NCI-H2107 treated with DMSO at 0.1 percent for 48 hours (cell line): ENCODE data around the gene BFSP1.

ENCODE experiments used
- DNase-seq: peaks from one replicate; lab custom pipeline; 2025; ENCODE audit not compliant: unreplicated experiment; lab: John Stamatoyannopoulos, UW

Gene BFSP1

DNA sequence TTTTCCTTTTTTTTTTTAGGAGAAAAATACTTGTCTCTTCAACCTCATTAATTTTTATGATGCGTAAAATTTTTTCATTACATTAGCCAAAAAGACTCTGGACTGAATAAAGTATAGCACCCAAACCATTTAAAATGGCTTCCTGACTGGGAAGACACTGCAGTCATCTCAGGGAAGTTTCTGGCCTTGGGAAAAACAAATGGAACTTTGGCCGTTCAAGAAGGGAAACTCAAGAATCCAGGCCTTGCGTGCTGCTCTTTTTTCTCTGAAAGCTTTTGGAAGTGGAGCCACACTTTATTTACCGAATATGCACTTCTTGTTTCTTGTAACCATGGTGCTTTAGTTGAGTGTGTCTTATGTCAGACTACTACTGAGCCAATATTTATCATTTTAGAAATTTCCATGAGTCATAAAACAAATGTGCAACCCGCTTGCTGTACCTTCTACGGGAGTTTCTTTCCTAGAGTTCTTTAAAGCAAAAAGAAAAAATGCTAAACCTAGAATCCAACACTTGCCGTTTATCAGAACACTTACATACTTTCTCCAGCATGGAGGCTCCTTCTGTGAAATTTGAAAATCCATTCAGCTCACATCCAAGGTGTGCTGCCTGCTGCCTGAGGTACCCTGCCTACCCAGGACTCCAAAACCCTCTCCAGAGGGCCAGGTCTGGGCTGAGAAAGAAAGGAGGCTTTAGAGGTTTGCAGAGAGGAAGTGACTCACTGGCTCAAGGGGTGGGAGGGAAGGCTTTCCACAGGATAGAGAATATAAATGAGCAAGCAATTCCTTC lies 27.2 kb upstream of the BFSP1 start:
- no peak for DNase-seq

DNA sequence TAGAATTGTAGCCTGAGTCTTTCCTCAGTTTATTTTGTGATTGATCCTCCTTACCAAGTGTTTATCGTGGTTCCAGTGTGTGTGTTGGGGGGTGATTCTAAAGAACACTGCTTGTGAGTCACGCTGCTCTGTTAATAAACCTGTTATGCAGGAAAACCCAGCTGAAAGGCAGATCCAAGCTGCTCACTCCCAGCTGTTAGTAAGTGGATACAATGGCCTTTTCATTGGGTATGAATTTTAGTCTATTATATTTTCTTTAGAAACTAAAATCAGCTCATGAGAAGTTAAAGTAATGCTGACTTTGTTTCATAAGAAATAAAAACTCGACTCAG lies 26.5 kb upstream of the BFSP1 start:
- no peak for DNase-seq

DNA sequence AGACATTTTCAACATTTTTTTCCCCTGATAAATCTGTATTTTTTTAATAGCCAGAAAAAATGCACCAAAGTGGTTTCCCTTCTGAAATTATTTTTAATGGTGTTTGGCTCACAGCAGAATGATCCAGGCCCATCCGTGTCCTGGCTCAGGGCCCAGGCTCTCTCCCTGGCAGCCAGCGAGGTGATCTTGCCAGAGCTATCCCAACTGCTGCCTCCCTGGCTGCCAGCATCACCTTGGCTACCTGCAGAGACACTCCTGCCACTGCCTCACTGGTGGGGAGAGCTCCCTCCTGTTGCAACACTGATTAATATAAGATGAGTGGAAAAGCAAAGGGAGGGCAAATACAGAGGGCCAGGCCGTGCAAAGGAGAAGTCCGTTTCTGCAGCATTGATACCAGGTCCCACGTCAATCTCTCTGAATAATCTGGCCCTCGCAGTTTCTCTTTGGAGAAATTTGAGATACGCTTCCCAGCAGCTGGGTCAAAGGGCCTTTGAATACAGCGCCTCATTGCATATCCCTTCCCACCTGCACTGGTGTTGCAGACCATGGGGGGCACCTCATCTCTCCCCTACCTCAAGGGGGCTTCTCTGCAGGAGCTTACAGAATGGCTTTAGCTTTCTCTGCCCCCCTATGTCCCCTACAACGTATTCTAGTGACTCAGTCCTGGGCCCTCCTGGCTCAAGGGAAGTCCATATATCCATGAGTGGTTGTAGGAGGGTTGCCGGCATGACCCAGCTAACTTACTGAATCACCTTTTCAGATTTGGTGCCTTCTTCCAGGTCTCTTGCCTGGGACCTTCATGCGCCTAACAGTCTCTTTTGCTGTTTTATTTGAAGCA lies 25.9 kb upstream of the BFSP1 start:
- DNase-seq: peak; percentile 13

DNA sequence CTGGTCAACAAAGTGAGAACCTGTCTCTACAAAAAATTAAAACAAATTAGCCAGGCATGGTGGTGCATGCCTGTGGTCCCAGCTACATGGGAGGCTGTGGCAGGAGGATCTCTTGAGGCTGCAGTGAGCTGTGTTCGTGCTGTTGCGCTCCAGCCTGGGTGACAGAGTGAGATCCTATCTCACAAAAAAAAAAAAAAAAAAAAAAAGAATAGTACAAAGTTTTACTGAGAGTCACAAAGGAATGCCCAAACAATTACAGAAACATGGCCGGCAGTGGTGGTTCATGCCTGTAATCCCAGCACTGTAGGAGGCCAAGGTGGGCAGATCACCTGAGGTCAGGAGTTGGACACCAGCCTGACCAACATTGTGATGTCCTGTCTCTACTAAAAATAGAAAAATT lies 23.9 kb upstream of the BFSP1 start:
- no peak for DNase-seq

DNA sequence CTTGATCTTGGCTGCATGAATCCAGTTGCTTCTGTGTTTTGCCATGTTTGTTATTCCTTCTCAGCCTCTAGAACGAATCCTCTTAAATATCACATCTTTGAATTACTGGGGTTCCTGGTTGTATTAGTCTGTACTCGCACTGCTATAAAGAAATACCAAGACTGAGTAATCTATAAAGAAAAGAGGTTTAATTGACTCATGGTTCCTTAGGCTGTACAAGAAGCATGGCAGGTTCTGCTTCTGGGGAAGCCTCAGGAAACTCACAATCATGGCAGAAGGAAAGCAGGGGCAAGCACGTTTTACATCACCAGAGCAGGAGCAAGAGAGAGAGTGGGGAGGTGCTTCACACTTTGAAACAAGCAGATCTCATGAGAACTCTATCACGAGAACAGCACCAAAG lies 18.0 kb upstream of the BFSP1 start:
- DNase-seq: no peak

DNA sequence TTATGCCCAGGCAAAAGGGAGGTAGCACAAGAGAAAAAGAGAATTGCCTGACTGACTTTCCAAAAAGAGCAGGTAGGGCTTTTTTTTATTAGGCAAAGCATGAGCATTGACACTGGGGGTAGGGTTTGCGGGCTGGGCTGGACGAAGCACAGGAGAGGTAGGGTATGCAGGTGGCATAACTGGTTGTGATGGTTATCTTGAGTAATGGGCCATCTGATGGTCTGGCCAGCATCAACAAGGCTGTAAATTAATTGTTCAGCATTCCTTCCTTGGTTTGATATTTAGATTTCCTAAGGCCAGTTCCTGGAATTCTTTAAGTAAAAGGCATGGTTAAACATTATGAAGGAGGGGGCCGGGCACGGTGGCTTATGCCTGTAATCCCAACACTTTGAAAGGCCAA lies 13.9 kb upstream of the BFSP1 start:
- DNase-seq: no peak

DNA sequence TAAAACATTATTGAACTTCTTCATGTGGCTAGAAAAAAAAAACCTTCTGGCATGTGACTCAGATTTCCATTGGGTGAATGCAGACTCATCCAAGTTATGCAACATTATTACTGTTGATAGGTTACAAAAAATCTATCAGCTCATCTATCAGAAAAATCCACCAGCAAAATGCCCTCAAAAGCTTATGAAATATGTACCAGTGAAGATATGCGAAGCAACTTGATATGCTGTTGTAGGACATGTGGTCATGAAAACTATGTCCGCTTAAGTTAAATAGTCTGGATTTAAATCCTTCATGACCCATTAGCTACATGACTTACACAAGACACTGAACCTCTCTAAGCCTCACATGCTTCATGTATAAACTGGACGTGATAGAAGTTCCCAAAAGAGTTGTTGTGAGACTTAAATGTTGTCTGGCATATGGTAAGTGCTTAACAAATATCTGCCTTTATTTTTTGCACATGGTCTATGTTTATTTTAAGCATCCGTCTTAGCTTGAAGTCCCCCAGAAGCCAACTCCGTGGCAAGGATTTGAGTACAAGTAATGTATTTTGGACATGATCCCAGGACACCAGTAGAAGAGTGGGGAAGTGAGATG lies 12.5 kb upstream of the BFSP1 start:
- no peak for DNase-seq

DNA sequence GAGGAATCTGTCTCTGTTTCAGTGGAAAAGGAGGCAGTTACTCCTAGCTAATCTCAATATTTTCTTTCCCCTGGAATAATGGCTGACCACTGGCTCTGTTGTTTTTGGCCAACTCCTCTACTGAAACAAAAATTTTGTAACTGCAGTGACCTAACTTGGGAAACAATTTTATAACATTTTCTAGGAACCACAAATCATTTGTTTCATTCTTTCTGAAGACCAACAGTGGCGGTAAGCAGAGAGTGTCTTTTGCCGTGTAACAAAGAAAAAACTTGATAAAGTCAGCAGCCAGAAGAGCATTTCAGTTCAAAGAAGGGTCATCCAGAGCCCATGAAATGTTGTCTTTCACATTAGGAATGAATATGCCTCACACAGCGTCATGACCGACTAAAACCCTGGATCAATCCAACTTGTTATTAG lies 11.8 kb upstream of the BFSP1 start:
- DNase-seq: no peak

DNA sequence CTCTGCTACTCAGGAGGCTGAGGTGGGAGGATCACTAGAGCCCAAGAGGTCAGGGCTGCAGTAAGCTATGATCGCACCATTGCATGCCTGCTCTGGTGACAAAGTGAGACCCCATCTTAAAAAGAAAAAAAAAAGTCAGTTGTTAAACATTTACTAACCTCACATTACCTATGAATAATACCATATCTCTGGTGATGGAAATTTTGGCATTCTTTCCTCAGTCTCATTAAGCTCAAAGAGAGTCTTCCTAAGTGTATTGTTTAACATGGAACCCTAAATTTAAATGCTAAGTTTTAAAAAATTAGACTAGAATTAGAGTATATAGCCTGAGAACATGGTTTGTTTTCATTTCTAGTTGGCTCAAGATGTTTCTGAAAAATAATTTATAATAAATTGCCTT lies 11.3 kb upstream of the BFSP1 start:
- DNase-seq: no peak

DNA sequence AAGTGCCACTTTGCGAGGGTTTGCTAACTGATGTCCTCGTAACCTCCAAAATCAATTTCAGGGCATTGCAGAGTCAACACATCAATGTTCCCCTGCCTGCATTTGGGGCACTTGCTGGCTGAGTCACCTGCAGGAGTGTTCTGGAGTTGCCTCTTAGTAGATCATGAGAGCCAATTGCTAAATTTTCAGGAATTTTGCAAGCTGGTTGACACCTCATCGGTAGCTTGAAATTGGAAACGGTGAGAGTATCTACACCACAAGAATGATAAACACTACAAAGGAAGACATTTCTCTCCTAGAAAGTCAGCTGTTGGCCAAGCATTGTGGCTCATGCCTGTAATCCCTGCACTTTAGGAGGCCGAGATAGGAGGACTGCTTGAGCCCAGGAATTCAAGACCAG lies 10.8 kb upstream of the BFSP1 start:
- no peak for DNase-seq

DNA sequence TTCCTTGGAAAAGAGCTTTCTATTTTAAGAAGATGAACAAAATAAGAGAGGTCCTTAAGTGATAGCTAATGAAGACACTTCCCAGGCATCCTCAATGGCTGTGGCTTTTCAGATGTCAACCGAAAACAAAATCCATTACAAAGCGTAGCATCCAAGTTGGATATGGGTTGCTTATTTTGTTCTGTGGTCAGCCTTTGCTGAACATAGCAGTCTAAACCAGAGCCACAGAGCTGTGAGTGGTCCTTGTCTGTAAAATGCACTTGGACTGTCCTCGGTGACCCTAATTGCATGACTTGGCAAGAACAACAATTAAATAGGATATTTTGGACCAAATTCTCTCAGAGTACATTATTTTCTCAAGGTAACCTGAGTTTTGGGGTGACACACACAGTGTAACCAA lies 10.4 kb upstream of the BFSP1 start:
- DNase-seq: no peak

DNA sequence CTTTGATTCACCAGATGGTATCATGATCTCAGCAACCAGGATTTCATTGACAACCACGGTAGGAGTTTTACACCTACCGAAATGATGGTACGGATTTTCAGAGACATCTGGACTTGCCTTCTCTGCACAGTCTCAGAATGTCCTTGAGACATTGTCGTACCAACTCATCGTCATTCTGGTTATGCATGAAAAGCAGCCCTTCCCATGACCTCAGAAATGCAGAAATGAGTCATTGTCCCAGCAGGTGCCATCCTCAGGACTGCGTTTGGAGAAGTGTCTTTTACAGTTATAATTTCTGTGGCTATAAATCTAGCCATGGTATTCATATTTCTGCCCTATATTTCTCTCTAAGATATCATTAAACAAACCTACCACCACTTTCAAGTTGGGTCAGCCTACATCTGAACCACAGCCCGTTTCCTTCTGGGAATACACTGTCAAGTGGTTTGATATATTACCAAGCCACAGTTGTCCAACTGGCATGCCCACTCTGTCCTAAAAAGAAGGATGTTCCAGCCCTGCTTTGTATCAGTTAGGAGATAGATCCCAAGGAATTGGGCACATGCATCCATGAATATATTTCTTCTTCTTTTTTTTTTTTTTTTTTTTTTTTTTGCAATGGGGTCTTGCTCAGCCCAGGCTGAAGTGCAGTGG lies 7.5 kb upstream of the BFSP1 start:
- no peak for DNase-seq

DNA sequence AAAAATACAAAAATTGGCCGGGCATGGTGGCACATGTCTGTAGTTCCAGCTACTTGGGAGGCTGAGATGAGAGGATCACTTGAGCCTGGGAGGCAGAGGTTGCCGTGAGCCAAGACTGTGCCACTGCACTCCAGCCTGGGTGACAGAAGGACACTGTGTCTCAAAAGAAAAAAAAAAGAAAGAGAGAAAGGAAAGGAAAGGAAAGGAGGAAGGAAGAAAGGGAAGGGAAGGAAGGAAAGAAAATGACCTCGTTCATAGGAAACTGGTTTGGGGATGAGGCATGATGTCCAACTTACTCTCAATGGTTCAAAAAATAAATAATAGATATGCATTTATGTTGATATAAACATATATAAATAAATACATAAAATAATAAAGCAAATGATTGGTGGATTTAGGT lies 6.8 kb upstream of the BFSP1 start:
- DNase-seq: no peak

DNA sequence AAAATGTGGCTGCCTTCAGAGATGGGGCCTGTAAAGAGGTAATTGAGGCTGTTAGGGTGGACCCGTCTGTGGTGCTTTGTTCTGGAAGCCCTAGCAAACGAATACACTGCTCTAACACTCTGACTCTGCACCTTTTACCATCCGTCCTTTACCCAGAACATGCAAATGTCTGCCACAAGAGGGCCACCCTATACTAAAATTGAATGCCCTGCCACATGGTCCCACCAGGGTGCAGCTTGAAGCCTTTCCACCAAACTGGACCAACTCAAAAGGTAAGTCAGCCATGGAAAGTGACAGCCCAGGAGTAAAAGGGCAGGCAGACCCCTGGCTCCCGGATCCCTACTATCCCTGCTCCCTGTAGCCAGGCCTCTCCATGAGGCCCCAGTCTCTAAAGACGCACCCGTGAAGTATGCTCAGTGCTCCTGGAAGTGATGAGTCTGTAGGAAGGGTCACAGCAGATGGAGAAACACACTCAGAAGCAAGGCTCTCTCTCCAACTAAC lies 5.8 kb upstream of the BFSP1 start:
- DNase-seq: peak; percentile 59

DNA sequence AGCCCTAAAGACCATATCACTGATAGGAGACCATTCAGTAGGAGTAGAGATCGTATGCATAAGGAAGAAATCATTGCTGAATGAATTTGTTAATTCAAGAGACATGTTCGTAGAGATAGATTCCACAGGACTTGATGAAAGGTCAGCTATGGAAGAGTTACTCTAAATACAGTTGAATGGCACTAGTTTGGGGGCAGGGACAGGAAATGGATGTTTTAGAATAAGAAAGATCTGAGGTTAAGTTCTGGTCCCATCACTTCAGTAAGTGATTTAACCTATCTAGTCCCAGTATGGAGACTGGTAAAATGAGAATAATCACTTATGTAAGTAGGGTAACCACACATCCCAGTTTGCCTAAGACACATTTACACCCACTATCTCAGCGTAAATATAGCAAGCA lies 2.9 kb upstream of the BFSP1 start:
- DNase-seq: no peak

DNA sequence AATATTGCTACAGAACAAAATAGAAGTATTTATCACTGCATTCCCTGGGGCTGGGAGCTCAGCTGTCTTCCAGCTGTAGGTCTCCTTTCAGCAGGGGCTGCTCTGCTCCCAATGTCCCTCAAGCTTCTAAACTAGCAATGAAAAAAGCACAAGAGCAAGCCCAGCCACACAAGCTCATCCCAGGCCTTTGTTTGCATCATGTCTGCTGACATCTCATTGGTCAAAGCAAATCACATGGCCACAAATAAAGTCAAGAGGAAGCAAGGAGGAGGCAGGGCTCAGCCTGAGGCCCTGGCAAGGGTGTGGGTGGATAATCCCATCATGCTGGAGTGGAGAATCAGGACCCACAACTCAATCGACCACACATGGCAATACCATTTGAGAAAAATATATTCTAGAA lies 2.2 kb upstream of the BFSP1 start:
- DNase-seq: peak; percentile 5

DNA sequence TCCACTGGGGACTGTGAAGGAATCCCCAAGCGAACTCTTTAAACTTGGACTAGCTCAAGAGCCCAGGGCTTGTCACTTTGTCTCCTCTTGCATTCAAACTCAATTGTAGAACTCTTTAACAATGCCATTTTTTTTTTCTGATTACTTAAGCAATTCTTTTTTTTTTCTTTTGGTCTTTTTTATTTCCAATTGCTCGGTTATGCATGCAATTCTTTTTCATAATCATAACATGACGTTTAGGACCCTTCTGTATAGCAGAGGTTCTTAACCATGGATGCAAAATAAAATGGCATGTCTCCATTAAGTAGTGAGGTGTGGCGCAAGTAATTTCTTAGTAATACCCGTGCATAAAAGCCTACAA lies 466 bp upstream of the BFSP1 start:
- DNase-seq: no peak

DNA sequence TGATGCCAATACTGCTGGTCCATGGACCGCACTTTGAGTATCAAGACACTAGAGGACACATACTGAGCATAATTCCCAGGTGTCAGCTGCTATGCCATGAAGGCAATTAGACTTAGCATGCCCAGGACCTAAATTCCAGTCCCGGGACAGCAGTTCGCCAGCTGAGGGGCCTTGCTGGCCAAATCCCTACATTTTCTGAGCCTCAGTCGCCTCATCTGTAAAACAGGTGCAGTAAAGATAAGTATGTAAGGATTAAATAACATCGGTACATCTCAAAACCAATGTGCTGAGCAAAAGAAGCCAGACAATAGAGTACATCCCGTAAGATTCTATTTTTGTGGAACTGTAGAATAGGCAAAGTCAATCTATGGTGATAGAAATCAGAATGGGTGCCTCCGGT lies 1.0 kb downstream of the BFSP1 start:
- DNase-seq: no peak

DNA sequence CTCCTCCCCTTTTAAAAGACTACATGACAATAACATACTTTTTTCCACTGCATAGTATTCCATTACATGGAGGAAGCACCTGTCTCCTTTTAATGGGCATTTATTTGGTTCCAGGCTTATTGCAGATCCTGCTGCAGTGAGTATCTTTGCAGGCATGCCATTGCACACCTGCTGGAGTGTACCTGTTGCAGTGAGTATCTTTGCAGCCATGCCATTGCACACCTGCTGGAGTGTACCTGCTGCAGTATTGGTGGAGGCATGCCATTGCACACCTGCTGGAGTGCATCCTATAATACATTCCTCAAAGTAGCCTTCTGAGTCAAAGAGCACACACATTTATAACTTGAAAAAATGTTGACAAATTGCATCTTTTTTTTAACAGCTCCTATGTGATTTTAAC lies 1.6 kb downstream of the BFSP1 start:
- DNase-seq: no peak

DNA sequence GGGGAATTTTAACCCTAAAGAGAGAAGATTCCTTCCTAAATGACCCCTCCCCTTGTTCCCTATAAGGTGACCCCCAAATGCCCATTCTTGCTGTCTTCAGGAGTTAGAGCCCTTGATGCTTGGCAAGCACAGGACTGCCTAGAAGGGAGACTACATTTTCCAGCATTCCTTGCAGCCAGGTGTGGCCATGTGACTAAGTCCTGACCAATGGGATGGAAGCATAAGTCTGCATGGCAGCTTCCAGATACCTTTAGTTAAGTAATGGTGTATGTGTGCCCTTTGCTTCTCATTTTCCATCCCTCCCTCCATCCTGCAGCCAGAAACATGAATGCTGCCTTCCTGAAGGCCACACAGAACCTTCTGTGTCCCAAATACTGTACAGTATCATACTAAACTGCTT lies 5.5 kb downstream of the BFSP1 start:
- peak; percentile 0 for DNase-seq

DNA sequence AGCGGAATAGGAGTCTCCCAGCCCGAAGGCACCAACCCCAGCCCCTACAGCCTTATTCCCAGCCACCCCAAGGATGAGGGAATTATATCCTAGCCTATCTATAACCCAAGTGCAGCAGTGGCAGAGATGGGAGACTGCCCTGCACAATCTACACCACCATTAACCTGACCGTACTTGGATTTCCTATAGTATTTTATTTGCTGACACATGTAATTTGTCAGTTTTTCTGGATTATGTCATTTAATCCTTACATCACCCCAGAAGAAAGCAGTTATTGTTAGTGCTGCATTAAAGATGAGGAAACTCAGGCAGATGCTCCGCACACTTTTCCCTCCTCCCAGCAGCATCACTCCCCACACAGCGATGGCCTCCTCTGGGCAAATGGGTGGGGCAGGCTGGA lies 6.0 kb downstream of the BFSP1 start:
- no peak for DNase-seq

DNA sequence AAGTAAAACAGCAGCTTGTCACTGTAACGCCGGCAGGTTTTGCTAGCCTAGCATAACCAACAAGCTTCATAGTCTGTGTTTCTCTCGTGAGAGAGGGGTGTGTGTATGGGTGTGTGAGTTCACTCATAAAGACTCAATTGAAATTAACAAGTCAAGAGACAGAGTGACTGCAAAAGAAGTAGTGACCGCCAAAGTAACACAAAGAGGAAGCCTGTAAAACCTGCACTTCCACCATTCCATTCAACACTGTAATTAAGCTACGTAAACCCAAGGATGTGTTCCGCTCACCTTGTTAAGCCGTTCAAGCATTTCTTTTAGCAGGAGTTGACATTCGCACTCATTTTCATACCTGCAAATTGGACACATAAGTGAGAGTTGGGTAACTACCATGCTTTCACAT lies 6.6 kb downstream of the BFSP1 start:
- DNase-seq: no peak
